A549 (cell line): ENCODE measurements around the gene CLDND1. TPM values are rescaled to one million over a fixed set of nuclear protein-coding genes. Genes with fewer than 3 reads are reported as not detected.

ENCODE experiments used
- ATAC-seq, 2 experiments: fragments of 200-7000 bp in 1 of 2; fragments of >200 bp in 1 of 2; cut with Nextera tagmentation in 1 of 2; cut with Tn5 transposase in 1 of 2; 3 replicates each; pipeline versions ENCODE4 v1.8.0 to v1.9.1; 2018 to 2020; ENCODE audit warnings: mild to moderate bottlenecking in 1 of 2, moderate library complexity in 1 of 2
- CTCF ChIA-PET: fragments of 300-600 bp; sonication (Branson Sonifier 250); formaldehyde crosslinking; extraction: SDS; loops from one replicate; lab custom pipeline; 2021; ENCODE audit warnings: antibody characterized with exemption, inconsistent platforms; lab: Yijun Ruan, JAX
- POLR2A ChIA-PET: fragments of 350-600 bp; formaldehyde crosslinking; extraction: SDS; loops from one replicate; lab custom pipeline; 2021; ENCODE audit warnings: antibody characterized with exemption, inconsistent platforms; lab: Yijun Ruan, JAX
- DNase-seq, 2 experiments: peaks; one replicate each; pipeline versions ENCODE4 v3.0.0 to v3.0.0-alpha.2; 2011 to 2016; ENCODE audit warnings: low read depth in 1 of 2, low spot score in 1 of 2
- FAIRE-seq: peaks from 2 replicates; lab custom pipeline; 2011; peaks lifted over from hg19 to GRCh38; lab: Jason Lieb, UNC
- H3K27ac ChIP-seq, 2 experiments: fragments of >200 bp; sonication (Bioruptor Twin); formaldehyde crosslinking; 3 replicates each; pipeline ENCODE4 v1.5.1; 2016 to 2017
- H3K4me1 ChIP-seq: fragments of >200 bp; sonication (Bioruptor Twin); formaldehyde crosslinking; 3 replicates; pipeline ENCODE4 v1.6.1; 2016
- H3K4me2 ChIP-seq: fragments of >200 bp; sonication (Bioruptor Twin); formaldehyde crosslinking; 3 replicates; pipeline ENCODE4 v1.6.1; 2016
- H3K4me3 ChIP-seq: fragments of >200 bp; sonication (Bioruptor Twin); formaldehyde crosslinking; 3 replicates; pipeline ENCODE4 v1.5.1; 2016
- H3K9me3 ChIP-seq: fragments of >200 bp; sonication (Bioruptor Twin); formaldehyde crosslinking; 3 replicates; pipeline ENCODE4 v1.6.1; 2016
- CEBPB ChIP-seq, 2 experiments: fragments of >200 bp in 1 of 2; sonication (Bioruptor Twin) in 1 of 2; formaldehyde crosslinking in 1 of 2; IDR thresholded peaks; 2 replicates each; pipeline ENCODE4 v1.6.1; 2012 to 2016
- CHD2 ChIP-seq: fragments of 150-350 bp; IDR thresholded peaks from 2 replicates; pipeline ENCODE4 v1.6.1; 2014; ENCODE audit warnings: low read length; ENCODE audit not compliant: partially characterized antibody
- CHD4 ChIP-seq: fragments of 200-600 bp; sonication (generic); IDR thresholded peaks from 2 replicates; pipeline ENCODE4 v1.6.1; 2016; ENCODE audit warnings: antibody characterized with exemption, mild to moderate bottlenecking, borderline replicate concordance
- EHF ChIP-seq: fragments of 250-450 bp; sonication (Bioruptor Pico); IDR thresholded peaks from 2 replicates; pipeline ENCODE4 v1.5.0; 2020; ENCODE audit warnings: mild to moderate bottlenecking
- EP300 ChIP-seq, 2 experiments: fragments of >200 bp; sonication (Bioruptor Twin); formaldehyde crosslinking; IDR thresholded peaks; 2 replicates in 1 of 2; 3 replicates in 1 of 2; pipeline ENCODE4 v1.6.1; 2016 to 2017
- FOXS1 ChIP-seq: fragments of 250-450 bp; sonication (Bioruptor Pico); IDR thresholded peaks from 2 replicates; pipeline ENCODE4 v1.5.0; 2020; ENCODE audit warnings: mild to moderate bottlenecking, moderate library complexity
- HDAC2 ChIP-seq: fragments of 200-600 bp; sonication (generic); IDR thresholded peaks from 2 replicates; pipeline ENCODE4 v1.6.1; 2016
- HES2 ChIP-seq: fragments of >200 bp; sonication (Bioruptor Twin); formaldehyde crosslinking; IDR thresholded peaks from 2 replicates; pipeline ENCODE4 v1.6.1; 2016
- HEYL ChIP-seq: fragments of 250-450 bp; sonication (Bioruptor Pico); IDR thresholded peaks from 2 replicates; pipeline ENCODE4 v1.8.0; 2021; ENCODE audit warnings: mild to moderate bottlenecking, moderate library complexity
- HOXB5 ChIP-seq: fragments of 250-450 bp; sonication (Bioruptor Pico); IDR thresholded peaks from 2 replicates; pipeline ENCODE4 v1.5.0; 2020; ENCODE audit warnings: mild to moderate bottlenecking, moderate library complexity
- KDM1A ChIP-seq: fragments of 200-600 bp; sonication (generic); IDR thresholded peaks from 2 replicates; pipeline ENCODE4 v1.6.1; 2016; ENCODE audit warnings: low read depth, mild to moderate bottlenecking
- MAFK ChIP-seq: fragments of 450-650 bp; IDR thresholded peaks from 2 replicates; pipeline ENCODE4 v1.6.1; 2014; ENCODE audit not compliant: partially characterized antibody
- MAZ ChIP-seq: fragments of 150-350 bp; IDR thresholded peaks from 2 replicates; pipeline ENCODE4 v1.6.1; 2014; ENCODE audit warnings: antibody characterized with exemption, low read depth, low read length, borderline replicate concordance
- MYC ChIP-seq: IDR thresholded peaks from 2 replicates; pipeline ENCODE4 v1.6.1; 2012; ENCODE audit warnings: mild to moderate bottlenecking, inconsistent platforms, low read length, improper control_type of control experiment, borderline replicate concordance
- NR3C1 ChIP-seq: fragments of >200 bp; sonication (Bioruptor Twin); formaldehyde crosslinking; IDR thresholded peaks from 3 replicates; pipeline ENCODE4 v1.6.1; 2017
- PHF8 ChIP-seq: fragments of 200-600 bp; sonication (generic); IDR thresholded peaks from 2 replicates; pipeline ENCODE4 v1.6.1; 2016; ENCODE audit warnings: low read depth, mild to moderate bottlenecking, antibody characterized with exemption, moderate library complexity, borderline replicate concordance
- POLR2AphosphoS2 ChIP-seq: conservative IDR thresholded peaks from 2 replicates; pipeline ENCODE4 v1.6.1; 2012; ENCODE audit warnings: low read length, improper control_type of control experiment, inconsistent platforms
- RAD21 ChIP-seq, 2 experiments: fragments of >200 bp in 1 of 2; sonication (Bioruptor Twin) in 1 of 2; formaldehyde crosslinking in 1 of 2; IDR thresholded peaks in 1 of 2; conservative IDR thresholded peaks in 1 of 2; 2 replicates in 1 of 2; 3 replicates in 1 of 2; pipeline ENCODE4 v1.6.1; 2012 to 2018; ENCODE audit warnings: inconsistent platforms in 1 of 2
- RARB ChIP-seq: fragments of 250-450 bp; sonication (Bioruptor Pico); IDR thresholded peaks from 2 replicates; pipeline ENCODE4 v1.8.0; 2021; ENCODE audit warnings: mild to moderate bottlenecking, moderate library complexity
- RCOR1 ChIP-seq: fragments of 150-350 bp; IDR thresholded peaks from 2 replicates; pipeline ENCODE4 v1.6.1; 2014; ENCODE audit warnings: antibody characterized with exemption, low read length, low read depth
- RFX5 ChIP-seq: fragments of 450-650 bp; IDR thresholded peaks from 2 replicates; pipeline ENCODE4 v1.7.1; 2014; ENCODE audit warnings: antibody characterized with exemption, mild to moderate bottlenecking, moderate library complexity
- SMC3 ChIP-seq: fragments of >200 bp; sonication (Bioruptor Twin); formaldehyde crosslinking; IDR thresholded peaks from 3 replicates; pipeline ENCODE4 v1.6.1; 2018; ENCODE audit warnings: inconsistent platforms
- SREBF2 ChIP-seq: fragments of 450-650 bp; IDR thresholded peaks from 2 replicates; pipeline ENCODE4 v1.6.1; 2014; ENCODE audit warnings: mild to moderate bottlenecking, moderate library complexity
- TFCP2L1 ChIP-seq: fragments of 250-450 bp; sonication (Bioruptor Pico); IDR thresholded peaks from 2 replicates; pipeline ENCODE4 v1.5.0; 2021; ENCODE audit warnings: mild to moderate bottlenecking
- ZC3H11A ChIP-seq: fragments of 450-650 bp; IDR thresholded peaks from 2 replicates; pipeline ENCODE4 v1.6.1; 2014; ENCODE audit warnings: antibody characterized with exemption, mild to moderate bottlenecking
- ZNF302 ChIP-seq: fragments of 250-450 bp; sonication (Bioruptor Pico); IDR thresholded peaks from 2 replicates; pipeline ENCODE4 v1.9.0; 2021; ENCODE audit warnings: inconsistent platforms, mild to moderate bottlenecking, moderate library complexity
- WGBS: methylation state at CpG from one replicate; pipeline ENCODE4 v1.1.6; 2017; ENCODE audit errors: missing lambda C conversion rate; 5-methylcytosine and 5-hydroxymethylcytosine counted together
- polyA plus RNA-seq, 4 experiments: library from polyadenylated mRNA; depleted of rRNA in 3 of 4; stranded (reverse); fragments of >200 nt; fragmentation: RNase III in 1 of 4; extraction: RNeasy Plus Mini Kit Qiagen cat#74134 plus additional on column Dnase treatment in 1 of 4; gene quantifications; 2 replicates in 3 of 4; 3 replicates in 1 of 4; pipeline ENCODE4 v1.2.3, GENCODE V29; 2011 to 2017
- TF ChIP-seq, protein P1 (sequence below): fragments of >200 bp; sonication (Bioruptor Twin); formaldehyde crosslinking; IDR thresholded peaks from 3 replicates; pipeline ENCODE4 v1.5.1; 2016

CLDND1 gene
- polyA plus RNA-seq, 2 of the 4 experiments (the other 2 are of a cell fraction), result 49.0 to 150 TPM

DNA sequence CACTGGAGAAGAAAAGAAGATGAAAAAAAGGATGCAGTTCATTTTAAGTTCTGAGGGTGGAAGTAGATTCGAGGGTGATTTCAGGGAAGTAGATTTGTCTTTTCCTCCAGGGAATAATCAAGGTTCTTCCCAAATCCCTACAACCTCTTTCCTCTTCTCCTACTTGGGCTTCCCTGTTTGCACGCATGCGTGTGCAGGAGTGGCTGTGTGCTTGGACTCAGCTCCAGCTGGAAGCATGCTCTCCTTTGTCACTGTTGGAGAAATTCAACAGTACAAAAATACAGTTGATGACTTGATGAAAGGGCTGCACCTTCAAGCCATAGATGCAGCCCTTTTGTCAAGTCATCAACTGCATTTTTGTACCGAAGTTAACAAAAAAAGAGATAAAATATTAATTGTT lies 21.4 kb downstream of the CLDND1 start:
- FAIRE-seq (no peak), ATAC-seq (no peak), DNase-seq (no peak)
- Histone ChIP-seq H3K27ac (no peak overlapping the region), H3K4me2 (no peak overlapping the region), H3K4me3 (no peak overlapping the region), H3K4me1 (no peaks in the 10 kb centered on the region), H3K9me3 (no peaks in the 10 kb centered on the region)
- WGBS, result 58% methylated on average over 4 of the region's 4 CpGs
- ChIA-PET CTCF (no interaction called here), POLR2A (no interaction called here)
- TF ChIP-seq PHF8, result no peak
- TF ChIP-seq EP300 (IDR thresholded peaks at IDR 0.05), result no peak
- TF ChIP-seq ZC3H11A, result no peak
- no peak for TF ChIP-seq RAD21 (conservative IDR thresholded peaks at IDR 0.05 in 1 of 2, IDR thresholded peaks at IDR 0.05 in 1 of 2)
- no peak for TF ChIP-seq EHF (CRISPR knock-in tag)
- TF ChIP-seq MAFK, result no peak
- TF ChIP-seq RCOR1, result no peak

- no peaks in the 10 kb centered on the region for H3K9me3 ChIP-seq
- CTCF ChIA-PET, result no interaction called here
- FAIRE-seq (no peak), DNase-seq (no peak), ATAC-seq (no peak)
- no peak overlapping the region for H3K4me2 ChIP-seq
- H3K27ac ChIP-seq, result no peak overlapping the region
- 17% methylated on average over 4 of the region's 4 CpGs for WGBS
- POLR2A ChIA-PET, result no interaction called here
- H3K4me1 ChIP-seq, result no peaks in the 10 kb centered on the region
- no peak for TF ChIP-seq ZC3H11A
- TF ChIP-seq POLR2AphosphoS2, result no peak
- TF ChIP-seq EP300 (IDR thresholded peaks at IDR 0.05), result no peak
- no peak for TF ChIP-seq HOXB5
- no peak for TF ChIP-seq HES2
- no peak for TF ChIP-seq CHD2
- TF ChIP-seq MAZ, result no peak
- TF ChIP-seq HEYL (CRISPR knock-in tag), result no peak
- TF ChIP-seq SREBF2, result no peak
- TF ChIP-seq TFCP2L1, result no peak
- no peak overlapping the region for H3K4me3 ChIP-seq
These were observed 22.7 kb downstream of the CLDND1 start for GRCh38 chr3:98500019-98500418.

GRCh38 chr3:98497381-98497780 lies 25.3 kb downstream of the CLDND1 start, which contains the start of gene OR5K2:
TSS of gene OR5K2 (plus strand) at chr3:98497681. CDS start at chr3:98497681, 0 bp downstream.
- no peaks in the 10 kb centered on the region for H3K9me3 ChIP-seq
- POLR2A ChIA-PET, result no interaction called here
- no peak for TF ChIP-seq HES2
- TF ChIP-seq FOXS1 (CRISPR knock-in tag), result no peak
- no peak for TF ChIP-seq RARB (CRISPR knock-in tag)
- TF ChIP-seq EP300 (IDR thresholded peaks at IDR 0.05), result no peak
- TF ChIP-seq, all 56 proteins: peak for 0
- Histone ChIP-seq H3K4me1 (no peaks in the 10 kb centered on the region), H3K27ac (no peak within 1 kb of the TSS), H3K4me3 (no peak within 1 kb of the TSS), H3K4me2 (no peak within 1 kb of the TSS)
- CTCF ChIA-PET, result no interaction called here
- ATAC-seq (no peak), FAIRE-seq (no peak), DNase-seq (no peak)
- 28% methylated on average over 2 of the region's 2 CpGs for WGBS

GRCh38 chr3:98483626-98484025 lies 39.1 kb downstream of the CLDND1 start:
- CTCF ChIA-PET, result interaction anchor here (0.7 kb wide), 1 partner anchor 52 kb away, joined by 3 read pairs; no protein-coding TSS in a partner anchor
- no peaks in the 10 kb centered on the region for H3K4me1 ChIP-seq
- no peak for TF ChIP-seq FOXS1 (CRISPR knock-in tag)
- no peak for TF ChIP-seq CHD4
- no peak for TF ChIP-seq SMC3
- TF ChIP-seq CEBPB (IDR thresholded peaks at IDR 0.05), result no peak
- TF ChIP-seq ZNF302 (CRISPR knock-in tag), result no peak
- no peak for TF ChIP-seq CHD2
- no peak for TF ChIP-seq MYC
- TF ChIP-seq RAD21 (conservative IDR thresholded peaks at IDR 0.05 in 1 of 2, IDR thresholded peaks at IDR 0.05 in 1 of 2), result no peak
- TF ChIP-seq HDAC2, result no peak
- TF ChIP-seq NR3C1, result no peak
- TF ChIP-seq, protein P1, sequence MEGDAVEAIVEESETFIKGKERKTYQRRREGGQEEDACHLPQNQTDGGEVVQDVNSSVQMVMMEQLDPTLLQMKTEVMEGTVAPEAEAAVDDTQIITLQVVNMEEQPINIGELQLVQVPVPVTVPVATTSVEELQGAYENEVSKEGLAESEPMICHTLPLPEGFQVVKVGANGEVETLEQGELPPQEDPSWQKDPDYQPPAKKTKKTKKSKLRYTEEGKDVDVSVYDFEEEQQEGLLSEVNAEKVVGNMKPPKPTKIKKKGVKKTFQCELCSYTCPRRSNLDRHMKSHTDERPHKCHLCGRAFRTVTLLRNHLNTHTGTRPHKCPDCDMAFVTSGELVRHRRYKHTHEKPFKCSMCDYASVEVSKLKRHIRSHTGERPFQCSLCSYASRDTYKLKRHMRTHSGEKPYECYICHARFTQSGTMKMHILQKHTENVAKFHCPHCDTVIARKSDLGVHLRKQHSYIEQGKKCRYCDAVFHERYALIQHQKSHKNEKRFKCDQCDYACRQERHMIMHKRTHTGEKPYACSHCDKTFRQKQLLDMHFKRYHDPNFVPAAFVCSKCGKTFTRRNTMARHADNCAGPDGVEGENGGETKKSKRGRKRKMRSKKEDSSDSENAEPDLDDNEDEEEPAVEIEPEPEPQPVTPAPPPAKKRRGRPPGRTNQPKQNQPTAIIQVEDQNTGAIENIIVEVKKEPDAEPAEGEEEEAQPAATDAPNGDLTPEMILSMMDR, result no peak
- TF ChIP-seq RFX5, result no peak
- no peak for TF ChIP-seq KDM1A
- TF ChIP-seq, all 56 proteins: peak for 0
- 9% methylated on average over 3 of the region's 3 CpGs for WGBS
- no peak for ATAC-seq
- no peak for FAIRE-seq
- no peak overlapping the region for H3K4me2 ChIP-seq
- no peaks in the 10 kb centered on the region for H3K9me3 ChIP-seq
- POLR2A ChIA-PET, result no interaction called here
- DNase-seq, result no peak
- H3K27ac ChIP-seq, result no peak overlapping the region
- H3K4me3 ChIP-seq, result no peak overlapping the region
